ENCODE results near the gene NEDD9.
A peak's percentile ranks its signal among the peaks of the same experiment; 100 is the strongest.

NEDD9 gene

DNA sequence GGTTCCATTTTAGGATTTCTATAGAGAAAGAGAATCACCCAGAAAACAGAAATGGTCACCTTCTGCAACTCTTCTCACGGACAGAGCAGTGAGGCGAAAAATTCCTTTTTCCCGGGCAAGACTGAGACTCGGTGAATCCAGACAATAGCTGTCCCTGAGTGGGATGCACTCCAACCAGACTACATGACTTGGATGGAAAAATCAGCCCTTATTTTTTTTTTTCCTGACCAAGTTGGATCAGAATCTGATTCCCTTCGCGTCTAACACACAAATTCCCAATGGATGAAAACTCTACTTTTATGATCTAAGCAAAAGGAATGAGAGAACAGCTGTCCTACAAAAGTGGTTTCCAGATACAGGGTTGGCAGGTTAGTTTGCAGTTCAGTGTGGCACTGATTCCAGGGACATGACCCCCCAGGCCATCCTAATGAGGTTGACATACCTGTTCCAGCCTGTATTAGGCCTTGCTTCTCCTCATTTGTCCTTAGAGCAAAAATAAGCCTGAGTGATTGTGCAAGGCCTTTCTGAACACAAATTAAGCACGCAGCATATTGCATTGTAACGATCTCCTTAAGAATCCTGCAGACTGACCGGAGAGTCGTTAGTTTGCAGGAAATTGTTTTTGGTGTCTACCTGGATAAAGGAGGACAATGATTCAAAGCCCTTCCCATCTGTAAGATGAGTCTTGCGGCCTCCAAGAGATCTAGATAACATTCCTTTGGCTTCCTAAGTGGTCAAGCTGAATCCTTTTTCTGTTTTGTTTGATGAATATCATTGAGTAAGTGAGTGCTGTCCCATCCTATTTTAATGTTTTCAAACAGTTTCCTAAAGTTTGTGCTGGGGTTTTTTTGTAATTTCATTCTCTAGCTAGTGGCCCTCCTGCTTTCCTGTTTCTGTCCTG, 1.5 kb upstream of the NEDD9 start:
- TF ChIP-seq ZNF274 (IDR thresholded peaks at IDR 0.05; ENCODE audit: low read depth, low read length) = no peak
- peak overlapping the region; percentile 78; the same call in 1 of the 2 replicates for H3K4me3 ChIP-seq (ENCODE audit: low read length)

- no peak for TF ChIP-seq ZNF274 (IDR thresholded peaks at IDR 0.05; ENCODE audit: low read depth, low read length)
- peak overlapping the region; percentile 78 for H3K4me3 ChIP-seq (ENCODE audit: low read length)
Measured at GRCh38 chr6:11232770-11233626, 530 bp upstream of the NEDD9 start.

- peak overlapping the region; percentile 88 for H3K4me3 ChIP-seq (ENCODE audit: low read length)
- TF ChIP-seq ZNF274 (IDR thresholded peaks at IDR 0.05; ENCODE audit: low read depth, low read length) = no peak
Measured at GRCh38 chr6:11231564-11232192, 790 bp downstream of the NEDD9 start.

DNA sequence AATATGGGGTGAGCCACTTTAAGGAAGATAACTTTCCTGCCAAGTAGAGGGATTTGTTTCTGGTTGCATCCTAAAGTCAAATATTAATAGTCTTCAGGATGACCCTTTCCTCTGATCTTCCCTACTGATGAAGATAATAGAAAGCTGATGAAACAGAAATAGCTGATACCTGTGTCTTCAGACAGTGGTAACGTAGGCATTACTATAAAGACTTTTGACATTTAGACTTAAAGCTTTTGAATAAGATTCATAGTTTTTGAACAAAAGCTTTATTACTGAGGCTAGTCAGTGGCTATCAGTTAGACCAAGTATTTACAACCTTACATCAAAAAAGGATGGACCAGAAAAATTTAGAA, 1.4 kb downstream of the NEDD9 start:
- H3K4me3 ChIP-seq (ENCODE audit: low read length) = peak overlapping the region; percentile 88; the same call in 1 of the 2 replicates

DNA sequence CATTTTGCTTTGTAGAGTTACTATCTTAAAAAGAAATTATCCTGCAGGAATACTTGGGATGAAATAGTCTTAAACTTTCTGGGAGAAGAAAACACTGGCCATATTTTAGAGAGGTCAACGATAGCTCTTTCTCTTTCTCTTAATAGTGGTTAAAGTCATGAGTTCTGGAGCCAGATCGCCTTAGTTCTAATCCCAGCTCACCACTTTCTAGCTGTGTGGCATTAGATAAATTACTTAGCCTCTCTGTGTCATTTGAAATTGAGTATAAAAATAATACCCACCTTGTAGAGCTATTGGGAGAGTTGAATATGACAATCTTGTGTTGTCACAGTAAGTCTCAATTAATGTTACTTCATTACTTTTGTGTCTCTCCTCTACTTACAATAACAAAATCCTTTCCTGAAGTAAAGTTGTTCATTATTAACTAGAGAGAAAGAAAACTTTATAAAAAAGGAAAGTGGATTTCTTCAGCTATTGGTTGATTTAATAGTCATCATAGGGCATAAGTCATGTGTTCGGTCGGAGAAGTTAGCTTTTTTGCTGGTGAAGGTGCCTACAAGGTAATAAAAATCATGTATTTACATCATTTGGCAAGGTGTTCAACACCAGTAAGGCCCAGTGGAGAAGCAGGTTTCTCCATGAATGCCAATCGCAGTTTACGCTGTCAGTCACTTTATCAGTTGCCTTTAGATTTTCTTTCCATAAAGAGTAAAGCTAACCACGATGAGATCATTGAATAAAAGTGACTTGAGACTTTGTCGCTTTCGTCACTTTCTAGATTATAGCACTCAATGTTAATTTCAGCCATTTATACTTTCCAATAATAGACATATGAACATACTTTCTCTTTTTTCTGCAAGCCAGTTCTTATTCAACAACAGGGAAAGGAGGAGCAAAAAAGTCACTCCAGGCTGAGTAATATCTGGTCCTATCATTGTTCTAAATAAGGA, 2.0 kb downstream of the NEDD9 start:
- no peak for TF ChIP-seq ZNF274 (IDR thresholded peaks at IDR 0.05; ENCODE audit: low read depth, low read length)
- H3K4me3 ChIP-seq (ENCODE audit: low read length) = peak overlapping the region; percentile 88; the same call in 1 of the 2 replicates

More for the DNA sequence above, 1.4 kb downstream of the NEDD9 start:
- TF ChIP-seq ZNF274 (IDR thresholded peaks at IDR 0.05; ENCODE audit: low read depth, low read length) = no peak

DNA sequence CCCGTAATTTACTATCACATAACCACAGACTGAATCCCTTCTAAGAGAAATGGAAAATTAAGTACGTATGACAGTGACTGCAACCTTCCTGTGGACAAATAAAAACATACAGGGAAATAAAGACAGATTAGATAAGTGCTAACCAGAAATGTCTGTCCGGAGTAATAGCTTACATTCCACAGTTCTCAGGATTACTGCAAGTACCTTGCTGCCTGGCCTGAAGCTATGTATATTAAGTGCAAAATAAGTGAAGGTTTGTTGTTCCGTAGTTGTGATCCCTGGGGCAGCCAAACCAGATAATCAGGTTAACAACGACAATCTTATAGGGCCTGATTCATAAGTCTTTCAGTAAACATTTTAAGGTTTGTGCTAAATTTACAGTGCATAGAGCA, 2.8 kb downstream of the NEDD9 start:
- no peak for TF ChIP-seq ZNF274 (IDR thresholded peaks at IDR 0.05; ENCODE audit: low read depth, low read length)
- H3K4me3 ChIP-seq (ENCODE audit: low read length) = no peak overlapping the region

GRCh38 chr6:11228935-11229654, 3.4 kb downstream of the NEDD9 start:
- no peak overlapping the region for H3K4me3 ChIP-seq (ENCODE audit: low read length)
- no peak for TF ChIP-seq ZNF274 (IDR thresholded peaks at IDR 0.05; ENCODE audit: low read depth, low read length)

GRCh38 chr6:11227698-11228097, 4.8 kb downstream of the NEDD9 start:
- TF ChIP-seq ZNF274 (IDR thresholded peaks at IDR 0.05; ENCODE audit: low read depth, low read length) = no peak
- no peak overlapping the region for H3K4me3 ChIP-seq (ENCODE audit: low read length)

DNA sequence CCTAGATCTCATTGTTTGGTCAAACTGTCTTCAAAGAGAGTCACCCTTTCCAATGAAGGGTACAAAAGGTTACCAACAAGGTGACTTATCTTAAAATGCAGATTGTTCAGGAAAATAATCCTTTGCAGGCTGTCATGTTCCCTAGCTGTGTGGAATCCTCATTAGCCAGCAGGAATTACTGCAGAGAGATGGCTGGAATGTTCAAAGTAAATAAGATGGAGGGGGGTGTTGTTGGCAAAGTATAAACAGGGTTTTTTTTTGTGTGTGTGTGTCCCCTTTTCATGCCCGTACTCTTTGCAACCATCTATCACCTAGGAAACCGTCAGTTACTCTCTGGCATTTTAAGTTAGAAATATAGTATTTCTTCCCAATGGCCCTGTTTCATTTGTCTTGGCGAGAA, 6.5 kb downstream of the NEDD9 start:
- TF ChIP-seq ZNF274 (IDR thresholded peaks at IDR 0.05; ENCODE audit: low read depth, low read length) = no peak
- H3K4me3 ChIP-seq (ENCODE audit: low read length) = no peak overlapping the region

DNA sequence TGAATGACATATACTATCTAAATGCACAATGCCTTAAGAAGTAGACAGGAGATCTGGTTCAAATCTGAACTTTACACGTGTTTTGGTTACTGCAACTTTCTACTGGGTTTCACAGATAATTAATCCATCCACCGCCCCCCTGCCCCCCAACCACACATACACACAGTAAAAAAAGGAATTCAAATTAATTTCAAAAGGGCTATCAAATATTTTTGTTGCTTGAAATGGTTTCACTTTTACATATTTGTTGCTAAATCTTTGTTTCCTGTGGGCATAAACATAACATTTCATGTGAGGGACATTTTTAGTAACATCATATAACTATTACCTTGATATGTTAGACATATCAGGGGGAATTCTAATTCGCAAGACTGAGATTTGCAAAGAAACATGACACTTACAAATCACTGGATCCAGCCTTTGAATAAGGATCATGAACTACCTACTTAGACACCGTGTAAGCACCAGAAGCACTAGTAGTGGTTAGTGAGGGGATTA, 7.5 kb downstream of the NEDD9 start:
- TF ChIP-seq ZNF274 (IDR thresholded peaks at IDR 0.05; ENCODE audit: low read depth, low read length) = no peak

DNA sequence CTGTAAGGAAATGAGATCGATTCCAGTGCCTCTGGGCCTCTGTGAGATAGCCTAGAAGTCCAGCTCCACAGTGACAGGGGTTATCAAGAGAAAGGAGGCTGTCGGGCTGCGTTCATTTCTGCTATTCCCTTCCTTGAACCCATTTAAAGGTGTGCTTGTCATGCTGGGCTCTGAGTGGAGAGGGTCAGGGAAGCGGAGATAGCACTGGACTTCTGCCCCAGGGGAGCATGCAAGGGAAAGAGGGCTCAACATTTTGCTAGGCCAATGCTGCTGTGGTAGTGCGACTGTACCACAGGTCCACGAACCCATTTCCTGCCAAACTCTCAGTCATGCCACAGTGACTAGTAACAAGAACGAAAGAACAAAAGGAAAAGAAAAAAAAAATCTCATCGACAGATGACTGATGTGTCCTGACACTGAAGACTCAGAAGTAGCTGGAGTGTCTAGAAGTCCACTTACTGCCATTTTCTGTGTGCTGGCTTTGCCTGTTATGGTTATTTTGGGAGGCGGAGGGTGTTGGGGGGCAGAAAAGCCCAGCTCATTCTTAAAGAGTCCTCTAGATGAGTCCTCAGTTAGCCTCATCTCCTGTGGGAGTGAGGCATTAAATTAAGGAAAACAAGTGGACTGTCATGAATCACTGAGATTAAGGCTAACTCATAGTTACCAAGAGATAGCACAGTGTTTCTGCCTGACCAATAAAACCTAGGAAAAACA, 8.1 kb downstream of the NEDD9 start:
- no peak; the same call in 1 of the 2 replicates for TF ChIP-seq ZNF274 (IDR thresholded peaks at IDR 0.05; ENCODE audit: low read depth, low read length)
- H3K4me3 ChIP-seq (ENCODE audit: low read length) = no peak overlapping the region; the same call in 1 of the 2 replicates

More for the DNA sequence above, 7.5 kb downstream of the NEDD9 start:
- H3K4me3 ChIP-seq (ENCODE audit: low read length) = no peak overlapping the region

All from GM08714 (cell line).